GM19438 (cell line): ENCODE results near the gene PLCG2.

Experiments
- ATAC-seq: cut with Tn5 transposase; IDR thresholded peaks from one replicate; pipeline ENCODE4 v1.9.1; 2021; ENCODE audit warnings: low read depth; ENCODE audit not compliant: unreplicated experiment

The PLCG2 gene

DNA sequence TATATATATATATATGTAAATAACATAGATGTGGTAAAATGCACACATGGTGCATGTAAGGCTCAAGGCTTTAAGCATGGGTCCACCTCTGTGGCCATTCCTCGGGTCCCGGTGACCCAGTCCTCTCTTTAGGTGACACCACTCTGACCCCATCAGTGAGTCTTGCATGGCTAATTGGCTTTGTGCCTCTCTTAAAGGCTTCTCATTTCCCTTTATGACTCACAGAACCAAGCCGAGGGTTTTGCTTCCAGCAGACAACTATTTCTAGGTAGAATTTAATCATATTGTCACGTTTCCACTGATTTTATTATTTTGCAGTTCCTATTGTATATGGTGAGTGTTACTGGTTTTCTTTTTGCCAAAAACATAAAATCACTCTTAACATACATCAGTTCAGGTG lies 59.7 kb downstream of the PLCG2 start:
- no peak for ATAC-seq

DNA sequence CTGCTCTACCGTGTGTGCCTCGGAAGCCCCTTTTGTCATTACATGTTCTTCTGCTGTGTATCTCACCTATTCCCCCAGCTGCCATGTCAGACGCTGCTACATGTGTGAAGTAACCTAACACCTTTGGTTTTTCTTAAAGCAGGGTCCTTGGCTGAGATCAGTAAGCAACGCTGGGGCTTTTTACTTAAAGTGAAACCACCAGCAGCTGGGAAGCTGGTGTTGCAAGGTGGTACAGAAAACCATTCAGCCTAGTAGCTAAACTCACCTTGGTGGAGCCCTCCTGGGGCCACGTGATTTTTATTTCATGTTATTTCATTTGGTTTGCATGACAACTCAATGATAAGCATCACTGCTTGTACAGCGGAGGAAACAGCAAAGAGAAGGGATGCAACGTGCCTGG lies 62.6 kb downstream of the PLCG2 start:
- ATAC-seq = no peak

DNA sequence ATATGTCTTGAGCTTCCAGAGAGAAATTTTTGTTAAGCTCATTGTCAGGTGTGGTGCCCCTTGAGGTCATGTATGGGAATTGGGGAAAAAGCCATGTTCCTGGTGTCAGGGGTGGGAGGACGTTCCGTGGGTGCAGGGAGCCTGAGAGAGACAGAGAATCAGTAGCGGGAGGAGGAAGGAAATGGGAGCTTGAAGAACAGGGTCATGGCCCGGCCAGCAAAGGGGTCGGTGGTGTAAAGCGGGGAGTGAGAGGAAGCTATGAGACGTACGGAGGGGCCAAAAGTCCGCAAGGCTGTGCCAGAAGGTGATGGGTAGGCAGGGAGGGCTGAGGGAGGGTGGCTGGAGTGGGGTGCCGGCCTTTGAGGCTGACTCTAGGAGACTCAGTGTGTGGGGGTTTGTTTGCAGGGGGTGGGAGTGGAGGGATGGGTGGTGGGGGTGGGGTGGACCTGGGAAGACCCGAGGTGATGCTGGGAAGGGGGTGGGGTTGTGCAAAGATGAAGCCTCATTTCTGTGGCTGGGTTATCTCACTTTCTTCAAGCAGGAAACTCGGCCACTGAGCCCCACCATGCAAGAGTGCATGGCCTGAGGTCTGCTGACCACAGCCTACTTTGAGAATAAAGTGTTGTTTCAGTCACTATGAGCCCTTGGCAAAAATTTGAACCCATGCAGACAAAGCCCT lies 63.6 kb downstream of the PLCG2 start:
- no peak for ATAC-seq

DNA sequence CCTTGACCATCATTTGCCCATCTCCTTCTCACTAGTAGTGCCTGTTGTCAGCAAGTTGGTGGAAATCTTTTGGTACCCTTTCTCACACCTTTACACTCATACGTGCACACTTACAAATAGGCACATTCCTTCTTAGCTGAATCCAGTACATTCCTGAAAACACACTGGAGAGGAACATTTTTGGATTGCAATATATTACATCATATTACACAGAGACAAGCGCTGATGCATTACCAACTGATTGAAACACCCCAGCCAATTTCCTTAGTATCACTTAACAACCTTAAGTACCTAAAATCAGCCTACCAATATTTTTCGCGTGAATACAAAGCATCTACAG lies 64.1 kb downstream of the PLCG2 start:
- no peak for ATAC-seq

DNA sequence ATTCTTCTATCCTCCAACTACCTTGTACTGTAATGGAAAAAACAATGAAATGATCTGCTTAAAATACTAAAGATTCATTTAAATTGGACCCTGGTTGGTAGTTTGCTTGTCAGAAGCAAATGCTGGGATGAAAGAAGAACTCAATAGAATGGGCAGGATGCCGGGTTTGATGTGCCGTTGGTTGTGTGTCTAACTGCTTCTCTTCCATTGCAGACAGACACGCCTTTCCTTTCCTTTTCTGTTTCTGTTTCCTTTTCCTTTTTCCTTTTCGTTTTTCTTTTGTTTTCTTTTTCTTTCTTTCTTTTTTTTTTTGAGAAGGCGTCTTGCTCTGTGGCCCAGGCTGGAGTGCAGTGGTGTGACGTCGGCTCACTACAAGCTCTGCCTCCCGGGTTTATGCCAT lies 64.6 kb downstream of the PLCG2 start:
- ATAC-seq = no peak

DNA sequence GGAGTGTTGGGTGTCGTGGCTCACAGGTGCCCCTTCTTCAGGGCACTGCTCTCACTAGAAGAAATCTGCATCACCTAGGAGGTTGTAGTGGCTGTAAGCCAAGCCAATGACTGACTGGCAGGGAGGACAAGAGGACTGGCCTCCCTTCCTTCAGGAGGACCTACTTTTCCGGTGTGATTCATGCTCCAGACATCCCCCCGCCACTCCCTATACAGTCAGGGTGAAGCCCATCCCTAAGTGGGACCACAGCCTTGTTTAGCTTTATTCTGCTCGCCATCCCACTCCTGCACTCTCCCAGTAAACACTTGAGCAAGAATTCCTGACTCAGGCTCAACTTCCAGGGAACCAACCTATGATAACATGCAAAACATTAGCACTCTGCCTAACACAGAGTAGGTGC lies 67.0 kb downstream of the PLCG2 start:
- no peak for ATAC-seq

DNA sequence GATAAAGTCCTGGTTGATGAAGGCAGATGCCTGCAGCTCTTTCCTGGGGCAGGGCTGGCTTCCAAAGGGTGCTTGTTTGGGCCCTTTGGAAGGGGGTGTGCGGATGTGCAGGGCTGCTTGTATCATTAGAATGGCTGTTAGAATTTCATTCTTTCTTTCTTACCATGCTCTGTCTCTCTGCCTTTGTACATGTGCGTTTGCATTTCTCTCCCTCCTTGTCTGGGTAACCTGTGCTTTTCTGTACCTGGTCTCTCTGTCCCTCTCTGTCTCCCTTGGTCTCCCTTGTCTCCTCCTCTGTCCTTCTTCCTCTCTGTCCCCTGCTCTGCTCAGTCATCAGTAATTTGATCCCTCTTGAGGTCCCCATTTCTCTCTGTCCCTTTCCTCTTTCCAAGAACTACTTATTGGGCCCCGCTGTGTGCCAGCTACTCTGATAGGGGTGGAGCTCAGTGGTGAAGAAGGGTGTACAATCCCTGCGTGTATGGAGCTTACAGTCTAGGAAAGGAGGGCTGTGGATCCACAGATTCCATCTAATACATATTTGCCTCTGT lies 69.3 kb downstream of the PLCG2 start:
- ATAC-seq = no peak

DNA sequence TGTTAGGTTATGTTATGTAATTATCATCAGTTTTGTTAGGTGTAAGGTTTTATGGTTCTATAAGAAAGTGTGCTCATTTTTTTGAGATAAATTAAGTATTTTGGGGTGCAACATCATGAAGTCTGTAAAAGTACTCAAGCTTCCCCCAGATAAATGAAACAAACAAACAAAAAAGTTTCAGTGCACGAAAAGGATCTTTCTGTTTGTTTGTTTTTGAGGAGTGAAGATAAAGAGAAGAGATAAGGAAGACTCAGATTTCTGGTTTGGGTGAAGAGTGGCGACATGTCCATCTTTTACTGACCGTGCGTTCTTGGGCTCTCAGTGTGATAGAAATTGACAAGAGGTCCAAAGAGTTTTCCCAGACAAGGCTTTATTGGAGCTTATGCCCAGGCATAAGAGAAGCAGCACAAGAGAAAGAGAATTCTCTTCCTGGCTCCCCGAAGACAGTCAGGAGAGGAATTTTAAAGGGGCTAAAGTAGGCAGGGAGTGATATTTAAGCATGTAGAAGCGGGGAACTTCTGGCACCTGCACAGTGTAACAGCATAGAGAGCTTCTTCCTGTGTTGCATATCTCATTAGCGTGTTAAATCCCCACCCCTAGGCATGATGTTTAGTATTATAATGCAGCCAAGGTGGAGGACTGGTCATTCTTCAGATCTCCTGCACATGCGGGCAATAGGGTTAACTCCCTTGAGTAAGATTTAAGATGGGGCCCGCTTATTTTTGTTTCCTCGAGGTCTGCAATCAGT lies 71.3 kb downstream of the PLCG2 start:
- no peak for ATAC-seq

DNA sequence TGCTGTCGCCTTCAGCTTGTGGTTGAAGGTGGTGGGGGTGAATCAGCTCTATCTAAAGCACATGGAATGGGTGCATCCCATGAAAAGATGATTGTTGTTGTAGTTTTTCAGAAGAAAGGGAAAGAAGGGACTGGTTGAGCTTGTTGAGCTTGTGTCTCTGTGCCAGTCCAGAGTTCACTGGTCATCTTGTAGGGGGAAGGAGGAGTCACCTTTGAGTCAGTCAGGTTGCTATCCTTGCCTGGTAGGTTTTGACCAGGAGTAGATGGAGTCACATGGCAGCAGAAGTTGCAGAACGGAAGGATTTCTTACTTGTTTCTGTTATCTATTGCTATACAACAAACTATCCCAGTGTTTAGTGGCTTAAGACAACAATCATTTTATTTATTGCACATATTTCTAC lies 73.3 kb downstream of the PLCG2 start:
- no peak for ATAC-seq

DNA sequence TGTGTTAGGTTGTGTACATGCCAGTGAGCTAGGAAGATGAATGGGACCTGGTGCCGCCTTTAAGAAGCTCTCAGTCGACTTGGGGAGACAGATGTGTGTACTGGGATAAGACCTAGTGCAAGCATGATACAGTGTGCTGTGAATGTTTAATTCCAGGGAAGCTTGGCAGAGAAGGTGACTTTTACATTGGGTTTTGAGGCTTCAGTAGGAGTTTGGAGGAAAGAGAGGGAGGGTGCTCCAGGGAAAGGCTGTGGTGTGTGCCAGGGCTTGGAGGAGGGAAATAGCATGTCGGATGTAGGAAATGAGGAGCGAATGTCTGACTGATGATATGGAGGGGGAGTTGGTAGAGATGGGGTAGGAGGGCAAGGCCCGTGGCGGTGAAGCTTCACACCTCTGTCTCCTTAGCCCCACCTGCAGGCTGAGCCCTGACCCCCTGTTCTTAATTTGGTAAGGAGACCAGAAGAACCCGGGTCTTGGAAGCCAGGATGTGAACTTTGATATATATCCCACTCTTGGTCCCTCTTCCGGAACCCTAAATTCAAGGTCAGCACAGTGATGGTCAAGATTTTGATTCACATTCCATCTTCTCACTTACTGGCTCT lies 76.6 kb downstream of the PLCG2 start:
- ATAC-seq = no peak

DNA sequence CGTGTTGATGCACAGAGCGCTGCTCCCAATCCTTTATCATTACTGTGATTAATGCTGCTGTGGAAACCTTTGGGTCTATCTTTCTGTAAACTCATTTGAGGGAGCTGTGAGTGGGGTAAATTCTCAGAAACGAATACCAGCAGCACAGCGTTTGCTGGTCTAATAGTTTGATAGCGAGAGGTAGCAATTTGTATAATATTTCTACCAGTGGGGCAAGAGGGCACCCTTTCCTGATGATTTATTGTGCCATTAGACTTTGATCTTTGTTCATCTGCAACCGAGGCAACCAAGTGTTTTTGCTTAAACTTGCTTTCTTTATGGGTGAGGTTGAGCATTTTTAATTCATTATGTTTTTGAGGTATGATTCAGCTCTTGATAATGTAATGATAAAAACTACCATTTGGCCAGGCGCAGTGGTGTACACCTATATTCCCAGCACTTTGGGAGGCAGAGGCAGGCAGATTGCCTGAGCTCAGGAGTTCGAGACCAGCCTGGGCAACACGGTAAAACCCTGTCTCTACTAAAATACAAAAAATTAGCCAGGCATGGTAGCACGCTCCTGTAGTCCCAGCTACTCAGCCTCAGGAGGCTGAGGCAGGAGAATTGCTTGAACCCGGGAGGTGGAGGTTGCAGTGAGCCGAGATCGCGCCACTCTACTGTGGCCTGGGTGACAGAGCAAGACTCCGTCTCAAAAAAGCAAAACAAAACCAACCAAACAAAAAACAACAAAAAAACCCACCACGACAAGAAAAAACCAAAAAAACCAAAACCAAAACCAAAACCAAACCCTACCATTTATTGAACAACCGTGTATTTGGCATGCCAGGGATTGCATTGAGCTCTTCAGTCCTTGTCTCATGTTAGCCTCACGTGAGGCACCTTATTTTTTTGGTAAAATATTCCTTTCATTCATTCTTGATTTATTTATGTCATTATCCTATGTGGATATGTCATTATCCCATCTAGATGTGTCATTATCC lies 81.5 kb downstream of the PLCG2 start:
- ATAC-seq = no peak

DNA sequence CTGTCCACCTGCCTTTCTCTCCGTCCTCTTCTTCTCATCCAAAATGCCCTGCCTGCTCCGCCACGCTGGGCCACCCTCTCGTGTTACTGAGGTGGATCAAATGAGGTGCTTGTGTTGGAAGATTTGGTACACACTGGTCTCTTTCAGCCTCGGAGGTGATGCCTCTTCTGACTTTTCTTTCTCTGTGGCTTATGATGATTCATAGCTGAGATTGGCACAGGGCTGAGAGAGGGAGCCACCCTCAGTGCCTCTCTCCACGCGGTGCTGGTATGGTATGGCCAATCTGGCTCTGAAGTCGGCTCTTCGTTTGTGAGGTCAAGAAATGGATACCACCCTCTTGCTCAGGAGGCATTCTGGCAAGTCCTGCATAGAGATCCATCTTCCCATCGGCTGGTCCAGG lies 82.4 kb downstream of the PLCG2 start:
- no peak for ATAC-seq

DNA sequence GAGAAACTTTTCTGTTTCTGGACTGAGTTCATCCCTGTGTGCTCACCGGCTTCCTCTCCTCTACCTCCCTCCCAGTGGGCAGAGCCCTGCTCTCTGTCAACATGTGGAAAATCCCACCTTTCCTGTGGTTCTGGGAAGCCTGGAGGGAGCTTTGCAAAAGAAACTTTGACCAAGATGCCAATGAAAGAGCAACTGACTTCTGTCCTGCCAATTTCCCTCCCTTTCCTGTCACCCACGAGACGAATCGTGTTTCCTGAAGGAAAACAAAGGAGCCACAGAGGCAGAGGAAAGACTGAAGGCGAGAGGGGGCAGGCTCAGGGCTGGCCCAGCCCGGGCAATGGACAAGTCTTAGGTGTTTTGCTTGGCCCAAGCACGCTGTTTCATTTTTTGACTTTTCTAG lies 82.8 kb downstream of the PLCG2 start:
- no peak for ATAC-seq

DNA sequence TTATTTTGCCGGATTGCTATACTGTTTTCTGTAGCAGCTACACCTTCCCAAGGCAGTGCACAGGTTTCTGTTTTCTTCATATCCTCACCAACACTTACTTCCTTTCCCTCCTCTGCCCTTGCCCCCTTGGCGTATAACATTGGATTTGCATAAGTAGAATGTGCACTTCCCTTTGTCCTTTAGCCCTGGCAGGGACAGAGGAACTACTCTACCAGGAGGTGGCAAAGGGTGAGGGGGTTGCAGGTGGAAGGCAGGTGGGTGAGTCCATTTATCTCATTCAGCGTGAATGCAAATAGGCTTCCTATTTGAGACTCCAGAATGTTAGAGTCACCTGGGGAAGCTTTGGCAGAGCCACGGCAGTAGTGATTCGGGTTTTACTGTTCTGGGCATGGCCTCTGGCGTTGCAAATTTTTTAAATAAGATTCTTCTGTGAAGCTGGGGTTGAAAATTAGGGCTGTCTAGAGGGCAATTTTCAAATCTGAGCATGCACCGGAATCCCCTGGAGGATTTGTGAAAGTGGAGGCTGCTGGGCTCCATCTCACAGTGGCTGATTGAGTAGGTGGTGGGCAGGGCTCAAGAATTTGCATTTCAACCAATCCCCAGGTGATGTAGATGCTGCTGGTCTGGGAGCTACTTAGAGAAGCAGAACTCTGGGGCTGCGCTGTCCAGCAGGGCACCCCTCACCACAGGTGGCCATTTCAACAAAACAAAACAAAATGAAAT lies 84.7 kb downstream of the PLCG2 start:
- peak; percentile 61 for ATAC-seq

DNA sequence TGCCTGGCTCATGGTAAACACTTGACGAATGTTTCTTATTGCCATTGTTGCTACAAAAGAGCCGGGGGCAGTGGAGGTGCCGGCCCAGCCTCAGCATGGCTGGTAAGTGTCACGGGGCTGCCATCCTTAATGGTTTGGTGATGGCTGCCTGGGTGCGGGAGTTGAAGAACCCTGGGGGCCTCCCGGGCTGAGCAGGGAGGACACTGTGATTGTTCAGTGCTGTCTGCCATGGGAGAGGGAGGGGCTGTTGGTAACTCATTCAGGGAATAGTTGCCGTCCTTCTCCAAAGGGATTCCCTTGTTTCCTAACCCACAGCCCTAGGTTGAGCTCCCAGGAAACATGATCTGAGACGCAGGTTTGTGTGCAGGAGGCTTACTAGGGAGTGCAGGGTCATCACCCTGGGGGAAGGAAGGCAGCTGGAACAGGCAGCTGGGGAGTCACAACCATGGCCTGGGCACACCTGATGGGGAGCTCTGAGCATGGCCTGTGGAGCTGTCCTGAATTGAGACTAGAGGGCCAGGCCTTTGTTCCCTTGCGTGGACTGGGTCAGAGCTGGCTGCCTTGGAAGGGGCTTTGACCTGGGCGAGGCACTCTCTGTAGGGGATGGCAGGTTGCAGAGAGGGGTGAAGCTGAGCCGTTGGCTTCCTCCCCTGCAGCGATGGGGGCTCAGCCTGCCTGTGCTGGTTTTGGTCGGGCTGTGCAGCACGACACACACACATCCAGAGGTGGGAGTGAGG lies 85.7 kb downstream of the PLCG2 start:
- no peak for ATAC-seq

DNA sequence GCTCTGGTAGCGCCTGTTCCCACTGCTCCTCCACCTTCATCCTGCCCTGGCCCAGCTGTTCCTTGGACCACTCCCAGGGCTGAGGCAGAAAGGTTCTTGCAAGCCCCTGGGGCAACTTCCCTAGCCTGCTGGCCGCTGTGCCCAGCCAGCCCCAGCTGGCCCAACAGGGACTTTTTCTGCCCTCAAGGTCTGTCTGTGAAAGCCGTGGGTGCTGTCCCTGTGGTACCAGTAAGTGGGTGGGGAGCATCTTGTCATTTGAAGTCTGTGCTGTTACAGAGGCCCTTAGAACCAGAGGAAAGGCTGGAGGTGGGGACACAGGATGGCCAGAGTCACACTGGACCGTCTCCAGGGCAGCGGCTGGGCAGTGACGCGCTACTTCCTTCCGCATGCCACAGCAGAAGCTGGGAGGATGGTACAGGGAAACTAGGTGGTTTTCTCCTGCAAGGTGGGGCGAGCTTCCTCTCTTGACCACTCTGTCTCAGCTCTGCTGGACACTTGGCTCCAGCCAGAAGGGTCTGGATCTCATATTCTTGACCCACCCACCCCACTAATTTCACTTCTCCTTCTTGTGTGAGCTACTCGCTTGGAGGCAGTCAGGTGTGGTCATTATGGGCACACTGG lies 87.8 kb downstream of the PLCG2 start:
- ATAC-seq = no peak

DNA sequence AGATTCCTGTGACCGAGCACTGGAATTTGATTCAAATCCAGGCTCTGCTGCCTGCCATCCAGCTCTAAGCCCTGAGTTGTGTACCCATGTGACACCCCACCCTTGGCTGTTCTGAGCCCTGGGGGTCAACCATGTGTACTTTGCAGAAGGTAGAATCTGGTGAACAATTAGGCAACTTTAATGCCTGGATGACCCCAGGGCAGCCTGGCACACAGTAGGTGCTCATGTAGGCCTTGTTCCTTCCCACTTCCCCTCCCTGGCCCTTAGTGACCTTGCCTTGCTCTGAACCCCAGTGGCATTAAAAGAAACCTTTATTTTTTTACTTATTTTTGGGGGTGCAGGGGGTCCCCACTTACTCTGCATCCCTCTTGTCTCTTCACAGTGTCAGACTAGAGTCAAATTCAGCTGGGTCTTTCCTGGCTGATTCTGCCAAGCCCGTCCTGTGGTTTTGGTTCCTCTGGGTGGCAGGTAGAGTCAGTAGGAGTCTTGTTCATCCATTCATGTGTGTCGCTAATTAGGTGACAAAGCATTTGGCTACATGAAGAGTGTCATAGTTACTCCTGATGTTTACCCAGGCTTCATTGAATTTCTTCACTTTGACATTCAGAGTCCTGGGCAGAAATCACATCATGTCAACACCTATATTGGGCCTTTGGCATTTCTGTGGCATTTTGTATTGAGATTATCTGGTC lies 89.1 kb downstream of the PLCG2 start:
- ATAC-seq = no peak

DNA sequence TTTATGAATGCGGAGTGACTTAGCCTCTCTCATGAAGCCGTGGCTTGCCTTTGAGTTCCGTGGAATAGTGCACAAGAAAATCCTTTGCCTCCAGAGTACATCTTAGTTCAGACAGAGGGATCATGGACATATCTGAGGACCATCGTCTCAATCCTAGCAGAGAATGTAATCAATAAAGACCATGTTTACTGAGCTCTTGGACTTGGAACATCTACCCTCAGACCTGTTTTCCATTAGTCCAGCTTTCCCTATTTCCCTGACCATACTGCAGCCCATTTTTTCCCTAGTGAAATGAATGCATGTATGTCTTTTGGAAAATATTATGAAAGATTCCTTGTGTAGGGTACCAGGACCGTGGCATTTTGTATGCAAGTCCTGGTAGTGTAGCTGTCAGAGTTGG lies 90.2 kb downstream of the PLCG2 start:
- ATAC-seq = no peak
